IMR-90 (cell line): ENCODE results near the gene HIRA.

Experiments
- BHLHE40 ChIP-seq: fragments of 150-350 bp; IDR thresholded peaks from 2 replicates; pipeline ENCODE4 v1.6.1; 2016; ENCODE audit warnings: mild to moderate bottlenecking, low read depth, low read length
- CEBPB ChIP-seq: IDR thresholded peaks from 2 replicates; pipeline ENCODE4 v1.6.1; 2012; ENCODE audit warnings: low read depth, low read length, improper control_type of control experiment
- CHD1 ChIP-seq: IDR thresholded peaks from 2 replicates; pipeline ENCODE4 v1.6.1; 2012; ENCODE audit warnings: low read depth, low read length, improper control_type of control experiment
- CTCF ChIP-seq: conservative IDR thresholded peaks from 2 replicates; pipeline ENCODE4 v1.5.1; 2012; ENCODE audit warnings: mild to moderate bottlenecking, low read depth, low read length, improper control_type of control experiment
- FOS ChIP-seq: fragments of 150-350 bp; IDR thresholded peaks from 2 replicates; pipeline ENCODE4 v1.6.1; 2016; ENCODE audit warnings: low read depth, low read length
- MXI1 ChIP-seq: IDR thresholded peaks from 2 replicates; pipeline ENCODE4 v1.6.1; 2012; ENCODE audit warnings: low read depth, mild to moderate bottlenecking, low read length, moderate library complexity, borderline replicate concordance
- POLR2A ChIP-seq: IDR thresholded peaks from 2 replicates; pipeline ENCODE4 v1.6.1; 2012; ENCODE audit warnings: mild to moderate bottlenecking, low read depth, low read length
- RAD21 ChIP-seq: IDR thresholded peaks from 2 replicates; pipeline ENCODE4 v1.6.1; 2012; ENCODE audit warnings: low read length, improper control_type of control experiment
- RCOR1 ChIP-seq: IDR thresholded peaks from 2 replicates; pipeline ENCODE4 v1.6.1; 2012; ENCODE audit warnings: mild to moderate bottlenecking, low read length, improper control_type of control experiment; ENCODE audit not compliant: insufficient replicate concordance
- USF2 ChIP-seq: fragments of 150-350 bp; IDR thresholded peaks from 2 replicates; pipeline ENCODE4 v1.6.1; 2017; ENCODE audit warnings: mild to moderate bottlenecking, antibody characterized with exemption, low read length, low read depth

- TF ChIP-seq POLR2A (no peak), CTCF (no peak), CEBPB (no peak), RAD21 (no peak), RCOR1 (no peak), FOS (no peak), CHD1 (no peak), USF2 (no peak), MXI1 (no peak), BHLHE40 (no peak)
Observed at GRCh38 chr22:19453718-19454117, 22.2 kb upstream of the HIRA start.
